Subcutaneous abdominal adipose tissue (tissue), 5 donors: ENCODE measurements around the gene MCC.

Experiments
- H3K27ac ChIP-seq: one replicate; pipeline ENCODE4 v1.7.0; 2013; ENCODE audit warnings: low read depth, mild to moderate bottlenecking, inconsistent platforms, low read length, moderate library complexity
- H3K27me3 ChIP-seq, 5 donors: one replicate each; pipeline ENCODE4 v1.7.0; 2013; ENCODE audit warnings: low read length in 5 of 5, inconsistent platforms in 1 of 5; ENCODE audit not compliant: control insufficient read depth in 5 of 5, insufficient read depth in 4 of 5
- H3K36me3 ChIP-seq, 5 donors: one replicate each; pipeline ENCODE4 v1.7.0; 2013; ENCODE audit warnings: low read length in 5 of 5; ENCODE audit not compliant: control insufficient read depth in 5 of 5, insufficient read depth in 5 of 5
- H3K4me1 ChIP-seq, 5 donors: one replicate each; pipeline ENCODE4 v1.7.0; 2013; ENCODE audit warnings: low read length in 5 of 5, mild to moderate bottlenecking in 3 of 5, moderate library complexity in 1 of 5; ENCODE audit not compliant: control insufficient read depth in 5 of 5, insufficient read depth in 5 of 5
- H3K4me3 ChIP-seq, 5 donors: one replicate each; pipeline ENCODE4 v1.7.0; 2013; ENCODE audit warnings: low read length in 5 of 5, low read depth in 1 of 5
- H3K9ac ChIP-seq, 5 donors: one replicate each; pipeline ENCODE4 v1.7.0; 2013; ENCODE audit warnings: low read length in 5 of 5, mild to moderate bottlenecking in 4 of 5, moderate library complexity in 3 of 5
- H3K9me3 ChIP-seq, 5 donors: one replicate each; pipeline ENCODE4 v1.7.0; 2013; ENCODE audit warnings: low read length in 5 of 5; ENCODE audit not compliant: control insufficient read depth in 5 of 5
- donor health status: healthy.
- donor health status: healthy.
- donor health status: healthy.
- donor health status: healthy.
- donor health status: healthy.

The MCC gene

DNA sequence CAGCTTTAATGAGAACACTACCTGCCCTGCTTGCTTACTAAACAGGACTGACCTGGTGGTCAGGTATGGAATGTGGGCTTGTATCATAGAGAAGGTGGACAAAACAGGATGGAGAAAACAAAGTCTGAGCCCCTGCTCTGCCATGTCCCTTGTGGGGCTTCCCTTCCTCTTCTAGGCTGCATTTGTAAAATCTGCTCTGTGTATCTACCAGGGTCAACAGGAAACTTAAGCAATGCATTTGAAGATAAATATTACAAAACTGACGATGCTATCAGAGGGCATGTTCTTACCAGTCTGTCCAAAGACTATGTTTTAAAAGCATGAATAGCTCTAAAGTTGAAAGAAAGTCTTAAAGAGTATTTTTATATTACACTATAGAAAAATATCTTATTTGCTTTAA lies 282.9 kb downstream of the MCC start:
- no peak overlapping the region for H3K27ac ChIP-seq
- no peaks in the 10 kb centered on the region for H3K36me3 ChIP-seq
- no peak overlapping the region for H3K9ac ChIP-seq
- H3K9me3 ChIP-seq = no peaks in the 10 kb centered on the region
- H3K4me3 ChIP-seq = no peak overlapping the region
- peaks cover 0 to 36% (median 30%) of the 10 kb centered on the region in 5 donors for H3K4me1 ChIP-seq
- no peaks in the 10 kb centered on the region for H3K27me3 ChIP-seq

DNA sequence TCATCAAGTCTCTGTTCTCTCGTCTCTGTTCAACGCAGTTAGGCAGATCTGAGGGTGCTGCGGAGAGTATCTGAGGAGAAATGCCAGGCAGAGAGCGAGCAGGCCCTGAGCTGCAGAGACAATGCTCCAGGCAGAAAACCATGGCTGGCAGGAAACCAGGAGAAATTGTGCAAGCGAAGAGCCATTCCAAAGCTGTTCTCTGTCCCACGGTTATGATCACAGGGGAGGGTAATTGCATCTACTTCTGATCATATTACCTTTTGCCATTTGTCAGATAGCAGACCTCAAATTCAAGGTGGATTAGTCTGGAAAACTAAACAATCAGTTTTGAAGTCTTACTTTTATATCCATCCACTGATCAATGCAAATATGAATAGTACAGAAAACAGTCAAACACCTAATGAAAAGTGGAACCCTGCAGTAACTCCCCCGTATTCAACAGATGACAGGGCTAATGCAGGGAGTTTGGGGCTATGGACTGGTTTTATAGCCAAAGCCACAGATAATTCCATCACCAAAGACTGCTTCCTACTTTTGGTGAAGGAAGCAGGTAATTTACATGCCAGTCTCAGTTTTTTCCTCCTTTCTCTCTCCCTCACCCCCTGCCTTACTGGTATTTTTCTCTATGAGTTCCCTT lies 283.6 kb downstream of the MCC start:
- H3K27me3 ChIP-seq = no peaks in the 10 kb centered on the region
- peaks cover 0 to 43% (median 32%) of the 10 kb centered on the region in 5 donors for H3K4me1 ChIP-seq
- no peak overlapping the region for H3K4me3 ChIP-seq
- no peaks in the 10 kb centered on the region for H3K9me3 ChIP-seq
- H3K9ac ChIP-seq = no peak overlapping the region
- no peak overlapping the region for H3K27ac ChIP-seq
- H3K36me3 ChIP-seq = no peaks in the 10 kb centered on the region

DNA sequence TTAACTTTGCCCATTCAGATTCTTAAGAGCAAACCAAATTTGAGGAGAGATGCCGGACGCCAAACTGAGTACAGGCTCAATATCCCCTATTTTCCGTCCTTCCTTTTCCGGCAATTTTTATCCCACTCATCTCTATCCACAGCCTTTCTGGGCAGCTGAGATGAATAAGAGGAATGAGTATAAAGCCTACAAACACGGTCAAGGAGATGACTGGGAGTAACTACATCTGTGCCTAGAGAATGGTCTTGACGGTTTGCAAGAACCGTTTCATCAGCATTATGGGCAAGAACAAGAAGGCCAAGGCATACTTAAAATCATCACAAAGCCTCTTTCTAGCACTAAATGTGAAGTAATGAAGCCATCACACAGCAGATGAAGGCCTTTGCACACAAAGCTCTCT lies 284.3 kb downstream of the MCC start:
- Histone ChIP-seq H3K27ac (no peak overlapping the region), H3K9ac (peak overlapping the region in 1 of 5 donors; percentile 1), H3K27me3 (no peaks in the 10 kb centered on the region), H3K36me3 (no peaks in the 10 kb centered on the region), H3K4me3 (no peak overlapping the region), H3K4me1 (peaks cover 0 to 48% (median 39%) of the 10 kb centered on the region in 5 donors), H3K9me3 (no peaks in the 10 kb centered on the region)

DNA sequence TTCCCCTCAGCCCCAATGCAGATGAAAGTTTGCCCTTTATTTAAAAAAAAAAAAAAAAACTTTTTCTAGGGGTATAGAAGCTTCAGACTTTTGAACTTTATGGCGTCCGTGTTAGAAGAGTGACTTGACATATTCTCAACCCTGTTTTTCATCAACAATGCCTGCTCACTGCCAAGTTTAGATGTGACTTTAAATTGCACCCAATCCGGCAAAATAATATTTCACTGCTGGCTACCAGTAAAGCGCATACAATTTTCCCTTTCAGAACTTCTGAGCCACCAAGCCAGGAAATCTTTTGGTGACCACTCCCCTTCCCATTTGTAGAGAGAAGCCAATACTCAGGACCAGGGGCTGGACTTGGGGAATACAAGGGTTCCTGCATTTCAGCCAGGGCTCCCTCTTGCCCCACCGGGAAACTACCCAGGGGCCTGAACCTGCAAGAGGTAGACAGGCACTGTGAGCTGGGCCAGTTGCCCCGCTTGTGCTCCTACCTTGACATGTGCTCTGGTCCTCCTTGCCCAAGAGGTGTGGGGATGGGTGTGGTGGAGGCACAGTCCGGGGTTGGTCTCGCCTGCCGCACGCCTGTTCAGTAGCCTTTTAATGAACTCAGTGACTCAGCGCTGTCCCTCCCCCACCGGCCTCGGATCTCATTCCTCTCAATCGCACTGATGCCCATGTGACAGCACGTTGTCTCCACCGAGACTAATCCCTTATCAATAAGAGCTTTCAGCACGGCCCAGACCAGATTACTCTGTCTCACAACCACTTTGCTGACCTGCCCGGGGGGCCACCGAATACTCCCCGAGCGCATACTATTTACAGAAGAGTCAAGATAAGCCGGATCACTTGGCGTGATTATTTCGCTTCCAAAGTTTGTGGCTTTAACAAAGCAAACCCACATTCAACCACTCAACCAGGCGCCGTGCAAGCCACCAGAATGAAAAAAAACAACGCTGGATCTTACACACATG lies 285.2 kb downstream of the MCC start:
- Histone ChIP-seq H3K4me1 (peaks cover 0 to 48% (median 39%) of the 10 kb centered on the region in 5 donors), H3K4me3 (no peak overlapping the region), H3K9ac (no peak overlapping the region), H3K27me3 (no peaks in the 10 kb centered on the region), H3K36me3 (no peaks in the 10 kb centered on the region), H3K27ac (no peak overlapping the region), H3K9me3 (no peaks in the 10 kb centered on the region)

DNA sequence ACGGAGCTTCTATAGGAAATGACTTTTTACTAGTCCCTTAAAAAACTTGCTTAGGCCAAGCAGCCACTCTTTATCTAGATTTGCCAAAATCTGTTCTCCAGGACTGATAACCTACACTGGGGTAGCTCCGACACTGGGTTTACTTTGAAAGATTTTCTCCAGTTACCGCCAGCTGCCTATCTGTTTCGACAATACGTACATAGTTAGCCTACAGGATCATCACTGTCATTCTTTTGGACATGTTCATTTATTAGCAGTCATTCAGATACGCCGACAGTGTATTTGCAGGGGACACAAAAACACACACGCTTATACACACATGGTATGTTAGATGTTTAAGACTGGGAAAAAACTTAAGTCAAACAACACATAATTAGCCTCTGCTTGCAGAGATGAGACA lies 286.0 kb downstream of the MCC start:
- no peak overlapping the region for H3K9ac ChIP-seq
- no peak overlapping the region for H3K27ac ChIP-seq
- H3K27me3 ChIP-seq = no peaks in the 10 kb centered on the region
- peaks cover 0 to 48% (median 39%) of the 10 kb centered on the region in 5 donors for H3K4me1 ChIP-seq
- H3K9me3 ChIP-seq = no peaks in the 10 kb centered on the region
- H3K36me3 ChIP-seq = no peaks in the 10 kb centered on the region
- H3K4me3 ChIP-seq = no peak overlapping the region

DNA sequence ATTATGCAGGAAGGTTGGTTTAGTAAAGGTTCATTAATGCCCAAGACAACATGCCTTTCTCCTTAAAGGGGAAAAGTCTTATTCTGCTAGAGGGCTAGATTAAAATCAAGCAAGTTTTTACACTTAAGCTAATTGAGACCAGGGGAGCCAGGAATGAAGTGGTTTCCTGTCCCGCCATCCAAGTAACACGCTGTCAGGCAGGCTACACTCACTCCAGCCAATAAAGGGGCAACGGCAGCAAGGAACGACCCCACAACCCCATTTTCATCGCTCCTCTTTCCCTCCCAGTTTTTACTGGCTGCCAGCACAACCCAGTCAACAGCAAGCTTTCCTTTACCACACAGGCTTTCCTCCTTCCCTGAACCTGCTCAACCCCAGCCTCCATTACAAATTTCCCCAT lies 286.5 kb downstream of the MCC start:
- Histone ChIP-seq H3K4me3 (no peak overlapping the region), H3K27me3 (no peaks in the 10 kb centered on the region), H3K4me1 (peaks cover 0 to 48% (median 39%) of the 10 kb centered on the region in 5 donors), H3K9ac (no peak overlapping the region), H3K27ac (no peak overlapping the region), H3K9me3 (no peaks in the 10 kb centered on the region), H3K36me3 (no peaks in the 10 kb centered on the region)

DNA sequence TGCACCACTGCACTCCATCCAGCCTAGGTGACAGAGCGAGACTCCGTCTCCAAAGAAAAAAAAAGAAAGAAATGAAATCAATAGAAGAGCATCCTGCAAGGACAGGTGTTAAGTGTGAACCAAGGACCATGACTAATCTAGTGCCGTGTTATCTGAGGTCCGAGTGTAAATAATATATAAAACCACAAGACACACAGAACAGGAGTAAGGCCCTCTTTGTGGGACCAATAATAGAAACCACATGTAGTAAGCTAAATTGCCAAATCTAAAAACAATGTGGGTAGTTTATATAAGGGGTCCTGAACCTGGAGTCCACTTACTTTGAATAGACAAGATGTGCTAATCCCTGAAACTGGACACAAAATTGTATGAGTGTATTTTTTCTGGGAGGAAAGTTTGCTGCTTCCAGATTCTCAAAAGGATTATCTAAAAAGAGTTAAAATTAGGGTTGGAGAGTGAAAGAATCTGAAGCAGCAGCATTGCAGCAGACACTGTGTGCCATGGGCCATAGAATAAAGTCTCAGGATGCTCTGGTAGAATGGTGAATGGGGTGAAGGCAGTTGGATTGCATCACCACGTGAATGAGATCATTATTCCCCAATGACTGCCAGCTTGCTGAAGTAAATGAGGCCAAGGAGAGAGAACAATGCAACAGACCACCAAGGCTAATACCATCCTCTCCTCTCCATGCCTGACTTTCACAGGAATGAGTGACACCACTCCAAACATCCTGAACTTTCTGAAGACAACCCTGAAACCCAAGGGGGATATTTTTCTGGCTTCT lies 288.9 kb downstream of the MCC start:
- no peak overlapping the region for H3K9ac ChIP-seq
- peaks cover 0 to 37% (median 29%) of the 10 kb centered on the region in 5 donors for H3K4me1 ChIP-seq
- H3K4me3 ChIP-seq = no peak overlapping the region
- H3K27me3 ChIP-seq = no peaks in the 10 kb centered on the region
- no peaks in the 10 kb centered on the region for H3K9me3 ChIP-seq
- no peak overlapping the region for H3K27ac ChIP-seq
- H3K36me3 ChIP-seq = no peaks in the 10 kb centered on the region

DNA sequence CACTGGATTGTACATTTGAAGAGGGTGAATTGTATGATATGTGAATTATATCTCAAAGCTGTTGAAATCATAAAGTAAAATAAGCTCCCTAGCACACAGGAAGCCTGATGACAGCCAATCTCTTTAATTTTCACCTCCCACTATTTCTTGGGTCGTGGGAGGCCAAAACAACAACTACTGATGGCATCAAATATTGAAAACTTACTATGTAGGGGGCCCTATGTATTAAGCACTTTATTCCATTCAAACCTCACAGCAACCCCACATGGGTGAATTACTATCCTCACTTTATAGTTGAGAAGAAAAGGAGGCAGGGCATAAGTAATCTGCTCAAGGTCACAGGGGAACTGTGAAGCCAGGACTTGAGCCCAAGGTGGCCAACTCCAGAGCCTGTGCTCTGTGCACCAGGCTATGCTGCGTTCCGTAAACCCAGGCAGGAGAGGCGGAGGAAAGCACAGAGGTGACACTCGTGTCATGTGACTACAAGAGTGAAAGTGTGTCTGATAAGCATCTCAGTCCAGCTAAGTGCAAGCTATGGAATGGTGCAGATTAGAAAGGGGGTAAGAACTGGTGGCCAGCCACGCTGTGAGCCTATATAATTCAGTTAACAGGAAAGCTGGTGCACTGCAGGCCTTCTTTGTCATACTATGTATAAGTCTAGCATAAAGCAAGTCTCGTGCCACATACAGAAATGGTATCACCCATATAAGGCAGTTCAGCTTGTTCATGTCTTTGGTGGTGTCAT lies 290.6 kb downstream of the MCC start:
- Histone ChIP-seq H3K4me1 (peaks cover 0 to 30% (median 20%) of the 10 kb centered on the region in 5 donors), H3K27me3 (no peaks in the 10 kb centered on the region), H3K9ac (no peak overlapping the region), H3K9me3 (peaks cover 0 to 5% (median 3%) of the 10 kb centered on the region in 5 donors), H3K27ac (no peak overlapping the region), H3K36me3 (no peaks in the 10 kb centered on the region), H3K4me3 (no peak overlapping the region)

DNA sequence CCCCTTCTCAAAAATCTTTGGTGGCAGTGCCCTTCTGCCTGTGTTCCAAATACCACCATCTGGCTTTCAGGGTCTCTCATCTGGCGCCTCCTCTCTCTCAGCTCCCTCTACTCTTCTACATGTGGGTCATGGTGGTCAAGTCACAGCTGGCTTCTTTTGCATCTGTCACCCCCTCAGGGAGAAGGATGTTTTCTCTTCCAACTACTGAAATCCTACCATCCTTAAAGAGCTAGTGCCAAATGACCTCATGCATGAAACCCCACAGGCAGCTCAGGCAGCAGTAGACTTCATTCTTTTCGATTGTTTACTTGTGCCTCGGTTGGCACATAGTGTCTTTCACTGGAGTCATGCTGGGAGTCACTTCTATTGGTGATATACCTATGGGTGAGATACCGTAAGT lies 292.5 kb downstream of the MCC start:
- Histone ChIP-seq H3K27me3 (no peaks in the 10 kb centered on the region), H3K27ac (no peak overlapping the region), H3K9me3 (peaks cover 0 to 7% (median 5%) of the 10 kb centered on the region in 5 donors), H3K9ac (no peak overlapping the region), H3K4me3 (no peak overlapping the region), H3K4me1 (peaks cover 0 to 21% (median 13%) of the 10 kb centered on the region in 5 donors), H3K36me3 (peaks cover 0 to 2% (median 0%) of the 10 kb centered on the region in 5 donors)
